Measurements from ENCODE around the gene RTN4RL1. TPM values are rescaled to one million over a fixed set of nuclear protein-coding genes. Genes with fewer than 3 reads are reported as not detected.

The RTN4RL1 gene
- total and polyA plus RNA-seq, 9 of the 15 experiments (the other 6 are each of a cell fraction or from before 2014, with no cell fraction given), result 0.04 to 0.06 (median 0.04) TPM; not detected in 5

DNA sequence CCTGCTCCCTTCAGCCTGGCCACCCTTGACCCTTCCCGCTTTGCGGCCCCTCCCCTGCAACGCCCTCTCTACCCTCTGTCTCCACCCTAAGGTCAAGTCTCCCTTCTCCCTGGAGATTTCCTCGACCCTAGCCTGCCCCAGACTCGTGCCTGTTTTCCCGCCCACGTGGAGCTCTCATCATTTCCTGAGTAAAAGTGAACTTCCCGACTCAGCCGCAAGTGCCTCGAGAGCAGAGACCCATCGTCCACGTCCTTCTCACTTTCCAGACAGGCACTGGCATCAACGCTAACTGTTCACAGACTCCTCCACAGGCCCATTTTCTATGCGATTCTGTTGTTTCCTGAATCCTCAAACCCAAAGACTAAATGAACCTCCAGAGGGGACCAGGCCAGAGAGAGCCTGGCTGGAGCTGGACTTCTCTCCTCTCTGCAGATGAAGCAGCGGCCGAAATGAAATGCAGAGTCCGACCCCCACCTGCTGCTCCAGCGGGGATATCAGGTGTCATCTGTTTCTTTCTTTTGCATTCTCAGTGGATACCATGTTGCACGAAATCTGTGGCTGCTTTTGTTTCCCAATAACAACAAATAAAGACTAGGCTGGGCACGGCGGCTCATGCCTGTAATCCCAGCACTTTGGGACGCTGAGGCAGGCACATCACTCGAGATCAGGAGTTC, 52.5 kb downstream of the RTN4RL1 start:
- WGBS (ENCODE audit: insufficient coverage, low coverage, missing lambda C conversion rate), result 26% methylated on average over 13 of the region's 23 CpGs
- no peak for TF ChIP-seq GABPB2 (CRISPR knock-in tag; conservative IDR thresholded peaks at IDR 0.05)
- no peak for TF ChIP-seq ZNF644 (tag; IDR thresholded peaks at IDR 0.05; ENCODE audit: low read depth)
- no peak for TF ChIP-seq TEAD1 (CRISPR knock-in tag; IDR thresholded peaks at IDR 0.05)
- no peak for TF ChIP-seq KLF6 (CRISPR knock-in tag; IDR thresholded peaks at IDR 0.05; ENCODE audit: borderline replicate concordance)
- TF ChIP-seq EGR1 (conservative IDR thresholded peaks at IDR 0.05), result peak; percentile 55
- TF ChIP-seq ZNF696 (CRISPR knock-in tag; conservative IDR thresholded peaks at IDR 0.05), result no peak
- TF ChIP-seq GATAD2B (IDR thresholded peaks at IDR 0.05; ENCODE audit: borderline replicate concordance), result no peak
- no peak for TF ChIP-seq ZBTB17 (CRISPR knock-in tag; IDR thresholded peaks at IDR 0.05)
- TF ChIP-seq PRPF4 (IDR thresholded peaks at IDR 0.05; ENCODE audit: insufficient read depth, low read depth, low read length, poor library complexity, severe bottlenecking), result no peak
- no peak for TF ChIP-seq SOX6 (IDR thresholded peaks at IDR 0.05)
- TF ChIP-seq ZNF408 (CRISPR knock-in tag; IDR thresholded peaks at IDR 0.05; ENCODE audit: low read depth), result no peak
- TF ChIP-seq DDX20 (tag; IDR thresholded peaks at IDR 0.05; ENCODE audit: low read depth), result no peak
- TF ChIP-seq ZFP36 (IDR thresholded peaks at IDR 0.05; ENCODE audit: low read depth, low read length, partially characterized antibody), result no peak
- TF ChIP-seq SMAD3 (CRISPR knock-in tag; conservative IDR thresholded peaks at IDR 0.05), result no peak
- TF ChIP-seq HMGXB4 (CRISPR knock-in tag; IDR thresholded peaks at IDR 0.05), result no peak
- no peak for TF ChIP-seq ZNF431 (CRISPR knock-in tag; IDR thresholded peaks at IDR 0.05)
- TF ChIP-seq FOXK1 (CRISPR knock-in tag; IDR thresholded peaks at IDR 0.05; ENCODE audit: borderline replicate concordance), result no peak
- TF ChIP-seq RFX5 (IDR thresholded peaks at IDR 0.05; ENCODE audit: low read depth, low read length), result no peak
- TF ChIP-seq ZNF384 (IDR thresholded peaks at IDR 0.05; ENCODE audit: low read depth, low read length), result no peak
- TF ChIP-seq GATAD2A (IDR thresholded peaks at IDR 0.05), result no peak

More for the DNA sequence above, 52.5 kb downstream of the RTN4RL1 start:
- POLR2A ChIA-PET, result interaction anchor here (0.6 to 0.7 kb wide), 2 partner anchors 12 to 1112 kb away, joined by 3 read pairs; no protein-coding TSS in a partner anchor
- Histone ChIP-seq H4K20me1 (replicated peaks; ENCODE audit: control insufficient read depth, insufficient read depth, low read length) (no peaks in the 10 kb centered on the region), H3K36me3 (ENCODE audit: control insufficient read depth, insufficient read depth, low read length) (no peaks in the 10 kb centered on the region), H3K9ac (ENCODE audit: insufficient read depth in 1 of 2, low read depth in 2 of 2, low read length in 2 of 2) (no peak overlapping the region), H3K79me2 (ENCODE audit: control insufficient read depth, insufficient read depth, low read length) (no peaks in the 10 kb centered on the region; the same call in 2 of the 3 replicates), H3K4me2 (ENCODE audit: insufficient read depth, low read length) (no peak overlapping the region; the same call in 1 of the 2 replicates), H3K4me3 (no peak overlapping the region), H3K4me1 (replicated peaks in 1 of 2; ENCODE audit: control insufficient read depth in 2 of 2, insufficient read depth in 2 of 2, low read length in 2 of 2) (peaks cover 0 to 5% of the 10 kb centered on the region in 2 experiments; a peak in 3 of 5 replicates), H3K9me1 (ENCODE audit: control insufficient read depth, insufficient read depth, low read length) (no peaks in the 10 kb centered on the region), H3K27ac (ENCODE audit: extremely low read depth, low read depth, low read length) (no peak overlapping the region), H3K27me3 (ENCODE audit: control insufficient read depth in 2 of 2, insufficient read depth in 2 of 2, low read length in 2 of 2) (peaks cover 19 to 46% of the 10 kb centered on the region in 2 experiments; a peak in 4 of 5 replicates), H3K9me3 (replicated peaks; ENCODE audit: control insufficient read depth, insufficient read depth, low read depth, low read length) (no peaks in the 10 kb centered on the region), H2AFZ (ENCODE audit: low read depth, low read length) (peak overlapping the region; percentile 45; the same call in 1 of the 2 replicates)
- in situ Hi-C loops (cut with MboI) (no loop called here), intact Hi-C loops (cut with micrococcal nuclease) (no loop called here)
- DNase-seq (ENCODE audit: extremely low read depth in 1 of 4, low spot score in 3 of 4) (no peak), FAIRE-seq (no peak), ATAC-seq (no peak)
- CTCF ChIA-PET (ENCODE audit: low intra/inter-chr PET ratio), result no interaction called here
- BruUV-seq (replicated peaks), result no TSS peak
